ENCODE results near the gene IRX4. TPM values are rescaled to one million over a fixed set of nuclear protein-coding genes. Genes with fewer than 3 reads are reported as not detected.

Gene IRX4
- total and polyA plus RNA-seq, 9 of the 15 experiments (the other 6 are each of a cell fraction or from before 2014, with no cell fraction given): not detected

GRCh38 chr5:1855596-1855995 is 27.1 kb downstream of the IRX4 start:
- Histone ChIP-seq H3K4me3 (no peak overlapping the region), H3K4me2 (ENCODE audit: insufficient read depth, low read length) (no peak overlapping the region), H4K20me1 (replicated peaks; ENCODE audit: control insufficient read depth, insufficient read depth, low read length) (peaks cover 5% of the 10 kb centered on the region; the same call in 1 of the 2 replicates), H3K9me3 (replicated peaks; ENCODE audit: control insufficient read depth, insufficient read depth, low read depth, low read length) (peaks cover 2% of the 10 kb centered on the region), H3K27me3 (ENCODE audit: control insufficient read depth in 2 of 2, insufficient read depth in 2 of 2, low read length in 2 of 2) (peaks cover 43 to 65% of the 10 kb centered on the region in 2 experiments), H3K27ac (ENCODE audit: extremely low read depth, low read depth, low read length) (no peak overlapping the region), H3K9ac (ENCODE audit: insufficient read depth in 1 of 2, low read depth in 2 of 2, low read length in 2 of 2) (no peak overlapping the region), H3K4me1 (replicated peaks in 1 of 2; ENCODE audit: control insufficient read depth in 2 of 2, insufficient read depth in 2 of 2, low read length in 2 of 2) (peaks cover 0 to 3% of the 10 kb centered on the region in 2 experiments; a peak in 1 of 5 replicates), H3K79me2 (ENCODE audit: control insufficient read depth, insufficient read depth, low read length) (no peaks in the 10 kb centered on the region), H3K9me1 (ENCODE audit: control insufficient read depth, insufficient read depth, low read length) (no peaks in the 10 kb centered on the region), H2AFZ (ENCODE audit: low read depth, low read length) (no peak overlapping the region), H3K36me3 (ENCODE audit: control insufficient read depth, insufficient read depth, low read length) (no peaks in the 10 kb centered on the region)
- ChIA-PET POLR2A (interaction anchor here (0.6 kb wide), 1 partner anchor 406 kb away, joined by 3 read pairs; no protein-coding TSS in a partner anchor), CTCF (ENCODE audit: low intra/inter-chr PET ratio) (no interaction called here)
- in situ Hi-C loops (cut with MboI) (no loop called here), intact Hi-C loops (cut with micrococcal nuclease) (no loop called here)
- no peak for DNase-seq (ENCODE audit: extremely low read depth in 1 of 4, low spot score in 3 of 4)
- TF ChIP-seq ID3 (CRISPR knock-in tag; IDR thresholded peaks at IDR 0.05): no peak
- no peak for TF ChIP-seq ID3 (tag; IDR thresholded peaks at IDR 0.05)
- no peak for TF ChIP-seq ZBTB12 (CRISPR knock-in tag; IDR thresholded peaks at IDR 0.05)
- ATAC-seq: no peak
- no peak for FAIRE-seq
- 5% methylated on average over 17 of the region's 17 CpGs for whole genome bisulfite sequencing (ENCODE audit: insufficient coverage, low coverage, missing lambda C conversion rate)
- no TSS peak for BruUV-seq (replicated peaks)

- Histone ChIP-seq H3K79me2 (ENCODE audit: control insufficient read depth, insufficient read depth, low read length) (no peaks in the 10 kb centered on the region), H3K9me1 (ENCODE audit: control insufficient read depth, insufficient read depth, low read length) (no peaks in the 10 kb centered on the region), H3K9me3 (replicated peaks; ENCODE audit: control insufficient read depth, insufficient read depth, low read depth, low read length) (peaks cover 2% of the 10 kb centered on the region), H3K4me1 (replicated peaks in 1 of 2; ENCODE audit: control insufficient read depth in 2 of 2, insufficient read depth in 2 of 2, low read length in 2 of 2) (peaks cover 0 to 3% of the 10 kb centered on the region in 2 experiments; a peak in 1 of 5 replicates), H3K9ac (ENCODE audit: insufficient read depth in 1 of 2, low read depth in 2 of 2, low read length in 2 of 2) (no peak overlapping the region; a peak in 1 of 4 replicates), H3K4me3 (no peak overlapping the region), H3K4me2 (ENCODE audit: insufficient read depth, low read length) (no peak overlapping the region), H4K20me1 (replicated peaks; ENCODE audit: control insufficient read depth, insufficient read depth, low read length) (peaks cover 9% of the 10 kb centered on the region; the same call in 1 of the 2 replicates), H3K36me3 (ENCODE audit: control insufficient read depth, insufficient read depth, low read length) (no peaks in the 10 kb centered on the region), H3K27ac (ENCODE audit: extremely low read depth, low read depth, low read length) (no peak overlapping the region), H2AFZ (ENCODE audit: low read depth, low read length) (no peak overlapping the region), H3K27me3 (ENCODE audit: control insufficient read depth in 2 of 2, insufficient read depth in 2 of 2, low read length in 2 of 2) (peaks cover 45 to 65% of the 10 kb centered on the region in 2 experiments)
- no peak for ATAC-seq
- TF ChIP-seq SETDB1 (IDR thresholded peaks at IDR 0.05; ENCODE audit: low read length): no peak
- no peak for TF ChIP-seq NFXL1 (CRISPR knock-in tag; IDR thresholded peaks at IDR 0.05)
- no peak for TF ChIP-seq NELFE (IDR thresholded peaks at IDR 0.05; ENCODE audit: insufficient read depth, insufficient read length)
- no peak for TF ChIP-seq LCOR (CRISPR knock-in tag; IDR thresholded peaks at IDR 0.05)
- FAIRE-seq: no peak
- ChIA-PET POLR2A (interaction anchor here (0.6 to 1.1 kb wide), 2 partner anchors 34 to 51 kb away, joined by 3 to 4 read pairs; no protein-coding TSS in a partner anchor), CTCF (ENCODE audit: low intra/inter-chr PET ratio) (no interaction called here)
- in situ Hi-C loops (cut with MboI) (no loop called here), intact Hi-C loops (cut with micrococcal nuclease) (no loop called here)
- DNase-seq (ENCODE audit: extremely low read depth in 1 of 4, low spot score in 3 of 4): no peak
- BruUV-seq (replicated peaks): no TSS peak
- 0% methylated on average over 2 of the region's 3 CpGs for WGBS (ENCODE audit: insufficient coverage, low coverage, missing lambda C conversion rate)
These were observed 27.6 kb downstream of the IRX4 start for GRCh38 chr5:1855075-1855474.

Data from K562 (cell line).